Ovary (tissue), 3 donors: ENCODE data around the gene JPH3.

ENCODE experiments used
- EP300 ChIP-seq: sonication (generic); formaldehyde crosslinking; IDR thresholded peaks from one replicate; pipeline ENCODE4 v1.6.1; 2017; ENCODE audit warnings: antibody characterized with exemption
- POLR2A ChIP-seq: fragments of 450-650 bp; IDR thresholded peaks from one replicate; pipeline ENCODE4 v1.6.1; 2017; ENCODE audit warnings: antibody characterized with exemption, mild to moderate bottlenecking, moderate library complexity
- TF ChIP-seq, protein P1 (sequence below), 3 donors: fragments of 450-650 bp in 2 of 3; fragments of 200-600 bp in 1 of 3; IDR thresholded peaks; one replicate each; pipeline versions ENCODE4 v1.5.1 to v1.8.0; 2016 to 2022; ENCODE audit warnings: antibody characterized with exemption in 3 of 3, mild to moderate bottlenecking in 1 of 3
- donor health status: DM: no; HTN: no; CAD: no.

DNA sequence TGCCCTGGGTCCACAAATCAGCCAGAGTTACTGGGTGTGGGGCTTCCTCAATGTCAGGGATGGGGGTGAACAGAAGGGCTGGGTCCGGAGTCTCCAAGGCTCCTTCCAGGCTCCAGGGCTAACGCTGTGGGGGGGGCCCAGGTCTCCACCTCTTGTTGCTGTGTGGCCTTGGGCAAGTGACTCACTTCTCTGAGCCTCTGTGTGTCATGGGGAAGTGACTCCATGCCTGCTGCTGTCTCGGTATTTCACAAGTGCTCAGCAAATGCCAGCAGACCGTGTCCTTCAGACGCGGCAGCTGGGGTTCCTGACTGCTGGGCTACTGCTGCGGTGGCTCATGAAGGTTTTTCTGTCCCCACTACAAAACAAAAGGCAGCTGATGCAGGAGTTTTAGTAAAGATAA is 26.6 kb downstream of the JPH3 start:
- TF ChIP-seq, protein P1, sequence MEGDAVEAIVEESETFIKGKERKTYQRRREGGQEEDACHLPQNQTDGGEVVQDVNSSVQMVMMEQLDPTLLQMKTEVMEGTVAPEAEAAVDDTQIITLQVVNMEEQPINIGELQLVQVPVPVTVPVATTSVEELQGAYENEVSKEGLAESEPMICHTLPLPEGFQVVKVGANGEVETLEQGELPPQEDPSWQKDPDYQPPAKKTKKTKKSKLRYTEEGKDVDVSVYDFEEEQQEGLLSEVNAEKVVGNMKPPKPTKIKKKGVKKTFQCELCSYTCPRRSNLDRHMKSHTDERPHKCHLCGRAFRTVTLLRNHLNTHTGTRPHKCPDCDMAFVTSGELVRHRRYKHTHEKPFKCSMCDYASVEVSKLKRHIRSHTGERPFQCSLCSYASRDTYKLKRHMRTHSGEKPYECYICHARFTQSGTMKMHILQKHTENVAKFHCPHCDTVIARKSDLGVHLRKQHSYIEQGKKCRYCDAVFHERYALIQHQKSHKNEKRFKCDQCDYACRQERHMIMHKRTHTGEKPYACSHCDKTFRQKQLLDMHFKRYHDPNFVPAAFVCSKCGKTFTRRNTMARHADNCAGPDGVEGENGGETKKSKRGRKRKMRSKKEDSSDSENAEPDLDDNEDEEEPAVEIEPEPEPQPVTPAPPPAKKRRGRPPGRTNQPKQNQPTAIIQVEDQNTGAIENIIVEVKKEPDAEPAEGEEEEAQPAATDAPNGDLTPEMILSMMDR (IDR thresholded peaks at IDR 0.05), result no peak
- TF ChIP-seq POLR2A (no peak), EP300 (no peak)
